OCI-M2 (cell line): ENCODE results near the gene ALLC.

Experiments used
- DNase-seq: peaks from one replicate; lab custom pipeline; 2025; ENCODE audit not compliant: unreplicated experiment; lab: John Stamatoyannopoulos, UW

ALLC gene

GRCh38 chr2:3639015-3639630, 18.9 kb upstream of the ALLC start:
- DNase-seq: no peak

- no peak for DNase-seq
Measured at GRCh38 chr2:3639653-3640052, 18.3 kb upstream of the ALLC start.

GRCh38 chr2:3641181-3641580, 16.8 kb upstream of the ALLC start:
- no peak for DNase-seq

GRCh38 chr2:3641841-3642421, 16.1 kb upstream of the ALLC start:
- DNase-seq: no peak

GRCh38 chr2:3642521-3643215, 15.3 kb upstream of the ALLC start:
- DNase-seq: no peak

- no peak for DNase-seq
Measured at GRCh38 chr2:3643371-3644245, 14.4 kb upstream of the ALLC start.

- DNase-seq: no peak
Measured at GRCh38 chr2:3644246-3644525, 13.8 kb upstream of the ALLC start.

GRCh38 chr2:3644891-3645605, 13.0 kb upstream of the ALLC start:
- DNase-seq: no peak

- DNase-seq: no peak
Measured at GRCh38 chr2:3645745-3646389, 12.1 kb upstream of the ALLC start.

GRCh38 chr2:3646446-3646845, 11.6 kb upstream of the ALLC start:
- DNase-seq: no peak

- no peak for DNase-seq
Measured at GRCh38 chr2:3647246-3647645, 10.8 kb upstream of the ALLC start.

- DNase-seq: no peak
Measured at GRCh38 chr2:3647831-3648651, 10.0 kb upstream of the ALLC start.

- no peak for DNase-seq
Measured at GRCh38 chr2:3648652-3649177, 9.3 kb upstream of the ALLC start.

GRCh38 chr2:3649581-3649980, 8.4 kb upstream of the ALLC start:
- no peak for DNase-seq

- no peak for DNase-seq
Measured at GRCh38 chr2:3650140-3650920, 7.7 kb upstream of the ALLC start.

- DNase-seq: no peak
Measured at GRCh38 chr2:3651691-3652648, 6.0 kb upstream of the ALLC start.

GRCh38 chr2:3652896-3653625, 4.9 kb upstream of the ALLC start:
- no peak for DNase-seq
